Measurements from ENCODE around the gene MTHFD2L.

The MTHFD2L gene

DNA sequence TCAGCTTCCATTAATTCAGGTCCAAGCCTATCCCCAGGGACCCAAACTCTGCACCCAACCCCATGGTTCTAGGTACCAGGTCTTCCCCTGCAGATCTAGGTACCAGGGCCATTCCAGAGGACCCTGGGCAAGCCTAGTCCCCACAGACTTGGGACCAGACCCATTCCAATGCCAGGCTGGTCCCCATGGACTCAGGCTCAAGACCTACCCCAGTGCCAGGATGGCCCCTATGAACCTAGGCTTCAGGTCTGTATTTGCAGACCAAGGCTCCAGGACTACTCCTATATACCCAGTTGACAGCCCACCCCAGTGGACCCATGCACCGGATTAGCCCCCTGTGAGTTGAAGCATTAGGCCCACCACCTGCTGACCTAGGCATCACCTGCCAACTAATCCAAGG is 8.9 kb downstream of the MTHFD2L start:
- in situ Hi-C loops (cut with MboI; ENCODE audit: low sequenced_read_pairs, unreplicated experiment) = no loop called here
- no peak for DNase-seq (ENCODE audit: low spot score)
- TF ChIP-seq, protein P1, sequence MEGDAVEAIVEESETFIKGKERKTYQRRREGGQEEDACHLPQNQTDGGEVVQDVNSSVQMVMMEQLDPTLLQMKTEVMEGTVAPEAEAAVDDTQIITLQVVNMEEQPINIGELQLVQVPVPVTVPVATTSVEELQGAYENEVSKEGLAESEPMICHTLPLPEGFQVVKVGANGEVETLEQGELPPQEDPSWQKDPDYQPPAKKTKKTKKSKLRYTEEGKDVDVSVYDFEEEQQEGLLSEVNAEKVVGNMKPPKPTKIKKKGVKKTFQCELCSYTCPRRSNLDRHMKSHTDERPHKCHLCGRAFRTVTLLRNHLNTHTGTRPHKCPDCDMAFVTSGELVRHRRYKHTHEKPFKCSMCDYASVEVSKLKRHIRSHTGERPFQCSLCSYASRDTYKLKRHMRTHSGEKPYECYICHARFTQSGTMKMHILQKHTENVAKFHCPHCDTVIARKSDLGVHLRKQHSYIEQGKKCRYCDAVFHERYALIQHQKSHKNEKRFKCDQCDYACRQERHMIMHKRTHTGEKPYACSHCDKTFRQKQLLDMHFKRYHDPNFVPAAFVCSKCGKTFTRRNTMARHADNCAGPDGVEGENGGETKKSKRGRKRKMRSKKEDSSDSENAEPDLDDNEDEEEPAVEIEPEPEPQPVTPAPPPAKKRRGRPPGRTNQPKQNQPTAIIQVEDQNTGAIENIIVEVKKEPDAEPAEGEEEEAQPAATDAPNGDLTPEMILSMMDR (IDR thresholded peaks at IDR 0.05; ENCODE audit: borderline replicate concordance, control extremely low read depth, extremely low read depth, insufficient read depth, missing control alignments) = no peak

DNA sequence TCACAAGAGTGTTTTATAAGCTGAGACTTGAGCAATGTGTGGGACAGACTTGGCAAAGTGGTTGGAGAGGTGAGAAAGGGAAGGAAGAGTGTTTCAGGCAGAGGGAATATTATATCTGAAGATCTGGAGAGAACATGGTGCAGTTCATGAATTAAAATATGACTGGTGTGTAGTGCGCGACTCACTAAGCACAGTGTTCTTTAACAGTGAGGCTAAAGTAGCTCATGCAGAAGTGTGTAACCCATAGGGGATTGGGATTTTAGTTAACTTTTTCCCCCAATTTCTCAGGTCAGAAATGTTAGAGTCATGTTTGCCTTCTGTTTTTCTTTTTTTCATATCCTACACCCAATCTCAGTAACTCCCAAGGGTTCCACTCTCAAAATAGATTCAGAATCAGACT is 9.7 kb downstream of the MTHFD2L start:
- in situ Hi-C loops (cut with MboI; ENCODE audit: low sequenced_read_pairs, unreplicated experiment) = no loop called here
- DNase-seq (ENCODE audit: low spot score) = no peak
- TF ChIP-seq, protein P1 (IDR thresholded peaks at IDR 0.05; ENCODE audit: borderline replicate concordance, control extremely low read depth, extremely low read depth, insufficient read depth, missing control alignments) = no peak

DNA sequence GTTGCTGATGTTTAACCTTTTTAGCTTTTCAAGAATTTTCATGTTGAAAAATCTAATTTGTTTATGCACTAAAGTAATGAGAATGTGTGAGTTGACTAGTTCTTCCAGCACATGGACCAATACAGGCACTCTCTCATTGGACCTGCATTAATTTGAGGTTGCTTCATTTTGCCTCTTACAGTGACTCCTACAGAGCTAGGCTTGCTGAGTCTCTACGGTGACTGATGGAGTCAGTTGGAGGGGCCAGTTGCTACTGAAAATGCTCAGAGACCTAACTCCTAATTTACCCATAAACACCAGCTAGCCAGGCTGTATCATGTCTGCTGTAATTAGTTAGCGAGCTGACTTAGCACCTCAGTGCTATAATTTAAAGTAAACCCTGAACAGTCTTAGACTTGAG is 10.9 kb downstream of the MTHFD2L start:
- in situ Hi-C loops (cut with MboI; ENCODE audit: low sequenced_read_pairs, unreplicated experiment) = no loop called here
- TF ChIP-seq, protein P1 (IDR thresholded peaks at IDR 0.05; ENCODE audit: borderline replicate concordance, control extremely low read depth, extremely low read depth, insufficient read depth, missing control alignments) = no peak

DNA sequence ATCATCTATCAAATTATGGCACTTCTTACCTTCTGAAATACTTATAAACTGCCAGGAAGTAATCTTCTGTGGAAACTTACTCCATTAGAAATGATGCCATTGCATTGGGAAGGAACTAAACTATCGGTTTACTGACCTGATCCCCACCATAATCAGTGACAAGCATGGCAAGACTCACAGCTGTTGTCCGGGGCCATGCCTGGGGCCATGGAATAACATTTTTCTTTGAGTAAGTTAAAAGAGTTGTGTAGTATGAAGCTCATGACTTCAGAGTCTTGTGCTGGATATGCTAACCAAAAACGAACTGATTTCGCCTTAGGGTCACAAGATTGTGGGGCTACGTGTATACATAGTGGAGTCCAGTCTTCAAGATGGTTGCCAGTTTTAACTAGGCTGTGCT is 15.4 kb downstream of the MTHFD2L start:
- in situ Hi-C loops (cut with MboI; ENCODE audit: low sequenced_read_pairs, unreplicated experiment) = no loop called here
- DNase-seq (ENCODE audit: low spot score) = no peak
- TF ChIP-seq, protein P1 (IDR thresholded peaks at IDR 0.05; ENCODE audit: borderline replicate concordance, control extremely low read depth, extremely low read depth, insufficient read depth, missing control alignments) = no peak

More for the DNA sequence above, 10.9 kb downstream of the MTHFD2L start:
- no peak for DNase-seq (ENCODE audit: low spot score)

DNA sequence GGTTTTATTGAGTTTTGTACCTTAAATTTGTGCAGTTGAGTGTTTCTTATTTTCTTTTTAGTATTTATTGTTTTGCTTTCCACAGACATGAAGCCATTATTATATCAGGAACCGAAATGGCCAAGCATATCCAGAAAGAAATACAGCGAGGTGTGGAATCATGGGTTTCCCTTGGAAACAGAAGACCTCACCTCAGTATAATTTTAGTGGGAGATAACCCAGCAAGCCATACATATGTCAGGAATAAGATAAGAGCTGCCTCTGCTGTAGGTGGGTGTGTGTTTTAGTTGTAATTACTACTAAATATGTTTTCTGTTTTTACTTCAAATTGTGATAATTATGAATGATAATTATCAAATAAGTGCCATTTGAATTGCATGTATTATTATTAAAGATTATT is 16.5 kb downstream of the MTHFD2L start:
- TF ChIP-seq, protein P1 (IDR thresholded peaks at IDR 0.05; ENCODE audit: borderline replicate concordance, control extremely low read depth, extremely low read depth, insufficient read depth, missing control alignments) = no peak
- no peak for DNase-seq (ENCODE audit: low spot score)
- in situ Hi-C loops (cut with MboI; ENCODE audit: low sequenced_read_pairs, unreplicated experiment) = no loop called here

DNA sequence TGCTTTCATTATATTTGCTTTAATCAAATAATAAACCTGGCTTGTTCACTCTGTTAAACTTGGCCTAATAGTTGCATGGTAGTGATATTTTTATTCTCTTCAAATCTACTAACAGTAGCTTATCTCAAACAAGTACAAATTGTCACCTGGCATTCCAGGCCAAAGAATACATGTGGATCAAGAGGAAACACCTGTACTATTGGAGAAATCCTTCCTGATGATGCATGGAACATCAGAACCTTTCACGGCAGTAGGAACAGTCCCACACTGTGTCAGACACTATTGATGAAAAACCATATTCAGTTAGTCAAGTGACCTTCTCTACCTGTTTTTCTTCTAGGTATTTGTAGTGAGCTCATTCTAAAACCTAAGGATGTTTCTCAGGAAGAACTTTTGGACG is 17.0 kb downstream of the MTHFD2L start:
- DNase-seq (ENCODE audit: low spot score) = no peak
- TF ChIP-seq, protein P1 (IDR thresholded peaks at IDR 0.05; ENCODE audit: borderline replicate concordance, control extremely low read depth, extremely low read depth, insufficient read depth, missing control alignments) = no peak
- in situ Hi-C loops (cut with MboI; ENCODE audit: low sequenced_read_pairs, unreplicated experiment) = loop anchor here (25.0 kb wide), 1 partner anchor 487 kb away; no protein-coding TSS in a partner anchor

DNA sequence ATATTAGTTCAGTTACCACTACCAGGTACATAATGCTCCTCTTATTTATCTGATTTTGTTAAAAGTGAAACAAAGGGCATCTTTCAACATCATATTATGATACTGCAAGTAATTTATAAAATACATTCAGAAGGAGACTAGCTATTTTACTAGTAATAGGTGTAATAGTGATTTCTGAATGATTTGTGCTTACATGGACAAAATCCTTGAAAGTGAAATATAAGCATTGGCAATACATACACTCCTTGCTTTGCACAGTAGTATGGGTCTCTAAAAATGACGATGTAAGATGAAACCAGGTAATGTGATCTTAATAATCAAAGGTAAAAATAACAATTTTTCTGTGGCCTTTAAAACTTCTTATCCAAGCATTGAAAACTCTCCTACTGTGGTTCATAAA is 17.5 kb downstream of the MTHFD2L start:
- in situ Hi-C loops (cut with MboI; ENCODE audit: low sequenced_read_pairs, unreplicated experiment) = loop anchor here (25.0 kb wide), 1 partner anchor 487 kb away; no protein-coding TSS in a partner anchor
- TF ChIP-seq, protein P1 (IDR thresholded peaks at IDR 0.05; ENCODE audit: borderline replicate concordance, control extremely low read depth, extremely low read depth, insufficient read depth, missing control alignments) = no peak
- DNase-seq (ENCODE audit: low spot score) = no peak

All from GM13976 (cell line).